ENCODE results near the gene LIN7A. TPM values are rescaled to one million over a fixed set of nuclear protein-coding genes. Genes with fewer than 3 reads are reported as not detected.

LIN7A gene
- polyA plus RNA-seq, 1 experiment = 10.4 TPM

- POLR2A ChIA-PET = no interaction called here
Measured at GRCh38 chr12:80862531-80862930, 75.2 kb downstream of the LIN7A start.

DNA sequence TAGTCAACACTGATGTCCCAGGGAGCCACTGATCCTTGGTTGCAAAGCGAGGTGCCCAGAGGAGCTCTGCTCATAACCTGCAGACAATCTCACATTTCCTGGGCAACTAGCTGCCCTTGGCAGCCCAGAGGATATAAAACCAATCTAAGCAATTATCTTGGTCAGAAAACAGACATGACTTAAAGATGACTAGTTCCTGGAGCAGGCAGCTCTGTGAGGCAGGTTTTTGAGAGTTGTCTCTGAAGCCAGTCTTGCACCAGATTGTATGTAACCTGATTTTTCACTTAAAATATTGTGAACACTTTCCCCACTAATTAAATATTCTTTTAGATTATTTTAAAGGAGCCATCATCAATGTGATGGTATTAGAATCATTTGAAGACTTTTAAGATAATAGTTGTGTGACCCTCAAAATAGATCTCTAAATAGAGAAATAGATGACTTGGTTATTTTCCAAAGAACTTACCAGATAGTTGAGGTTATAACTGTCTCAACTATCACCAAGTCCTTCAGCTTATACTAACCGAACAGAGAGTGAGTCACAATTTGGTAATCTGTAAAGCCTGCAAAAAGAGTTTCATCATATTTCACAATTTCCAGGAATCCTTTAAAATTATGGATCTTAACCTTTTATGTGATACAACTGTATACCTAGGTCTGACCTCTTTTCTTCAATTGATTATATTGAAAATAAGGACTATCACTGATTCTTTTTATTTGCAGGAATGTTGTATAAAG, 75.9 kb downstream of the LIN7A start:
- no peak overlapping the region for H3K27ac ChIP-seq (ENCODE audit: low read depth, low read length)
- no peak for TF ChIP-seq CTCF (IDR thresholded peaks at IDR 0.05; ENCODE audit: low read depth, low read length)
- H3K9me3 ChIP-seq (ENCODE audit: control insufficient read depth, insufficient read depth, low read length) = no peaks in the 10 kb centered on the region
- POLR2A ChIA-PET = no interaction called here
- CTCF ChIA-PET = interaction anchor here (1.8 kb wide), 1 partner anchor 24 kb away, joined by 4 read pairs; no protein-coding TSS in a partner anchor
- no peak overlapping the region for H3K4me3 ChIP-seq (ENCODE audit: low read depth, low read length)
- peak; percentile 8 for DNase-seq (ENCODE audit: low read depth, low spot score)
- no peaks in the 10 kb centered on the region for H3K27me3 ChIP-seq (ENCODE audit: control insufficient read depth, insufficient read depth, low read length)

More at GRCh38 chr12:80862531-80862930, 75.2 kb downstream of the LIN7A start:
- TF ChIP-seq CTCF (IDR thresholded peaks at IDR 0.05; ENCODE audit: low read depth, low read length) = no peak
- DNase-seq (ENCODE audit: low read depth, low spot score) = no peak
- Histone ChIP-seq H3K4me3 (ENCODE audit: low read depth, low read length) (no peak overlapping the region), H3K9me3 (ENCODE audit: control insufficient read depth, insufficient read depth, low read length) (no peaks in the 10 kb centered on the region), H3K27me3 (ENCODE audit: control insufficient read depth, insufficient read depth, low read length) (no peaks in the 10 kb centered on the region), H3K27ac (ENCODE audit: low read depth, low read length) (no peak overlapping the region)
- CTCF ChIA-PET = interaction anchor here (1.8 kb wide), 1 partner anchor 25 kb away, joined by 4 read pairs; no protein-coding TSS in a partner anchor

GRCh38 chr12:80860928-80861327, 76.8 kb downstream of the LIN7A start:
- no peak overlapping the region for H3K4me3 ChIP-seq (ENCODE audit: low read depth, low read length)
- no peak for TF ChIP-seq CTCF (IDR thresholded peaks at IDR 0.05; ENCODE audit: low read depth, low read length)
- CTCF ChIA-PET = no interaction called here
- H3K9me3 ChIP-seq (ENCODE audit: control insufficient read depth, insufficient read depth, low read length) = no peaks in the 10 kb centered on the region
- H3K27me3 ChIP-seq (ENCODE audit: control insufficient read depth, insufficient read depth, low read length) = no peaks in the 10 kb centered on the region
- POLR2A ChIA-PET = no interaction called here
- no peak for DNase-seq (ENCODE audit: low read depth, low spot score)
- no peak overlapping the region for H3K27ac ChIP-seq (ENCODE audit: low read depth, low read length)

GRCh38 chr12:80860206-80860605, 77.5 kb downstream of the LIN7A start:
- Histone ChIP-seq H3K27ac (ENCODE audit: low read depth, low read length) (no peak overlapping the region), H3K9me3 (ENCODE audit: control insufficient read depth, insufficient read depth, low read length) (no peaks in the 10 kb centered on the region), H3K4me3 (ENCODE audit: low read depth, low read length) (no peak overlapping the region), H3K27me3 (ENCODE audit: control insufficient read depth, insufficient read depth, low read length) (no peaks in the 10 kb centered on the region)
- CTCF ChIA-PET = interaction anchor here (1.0 kb wide), 1 partner anchor 23 kb away, joined by 3 read pairs; no protein-coding TSS in a partner anchor
- POLR2A ChIA-PET = no interaction called here
- DNase-seq (ENCODE audit: low read depth, low spot score) = no peak
- TF ChIP-seq CTCF (IDR thresholded peaks at IDR 0.05; ENCODE audit: low read depth, low read length) = no peak

DNA sequence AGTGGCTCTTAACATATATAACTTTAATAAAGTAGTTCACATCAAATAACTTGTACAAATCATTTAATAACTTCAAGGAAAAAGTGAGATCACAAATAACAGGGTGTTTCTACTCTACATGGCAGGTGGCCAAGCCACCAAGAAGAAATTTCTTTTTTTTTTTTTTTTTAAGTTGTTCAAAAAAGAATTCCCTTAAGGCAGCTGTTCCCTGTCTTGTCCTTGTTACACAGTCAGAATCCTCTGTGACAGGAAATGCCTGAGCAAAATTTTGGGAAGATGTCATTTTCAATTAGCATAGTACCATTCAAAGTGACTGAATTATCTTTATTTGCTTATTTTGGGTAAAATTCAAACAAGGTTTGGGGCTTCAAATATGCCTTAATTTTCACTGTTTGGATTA, 79.4 kb downstream of the LIN7A start:
- Histone ChIP-seq H3K27me3 (ENCODE audit: control insufficient read depth, insufficient read depth, low read length) (no peaks in the 10 kb centered on the region), H3K4me3 (ENCODE audit: low read depth, low read length) (no peak overlapping the region), H3K27ac (ENCODE audit: low read depth, low read length) (no peak overlapping the region), H3K9me3 (ENCODE audit: control insufficient read depth, insufficient read depth, low read length) (no peaks in the 10 kb centered on the region)
- no peak for TF ChIP-seq CTCF (IDR thresholded peaks at IDR 0.05; ENCODE audit: low read depth, low read length)
- DNase-seq (ENCODE audit: low read depth, low spot score) = no peak
- ChIA-PET CTCF (interaction anchor here (0.9 to 1.2 kb wide), 2 partner anchors 21 kb away, joined by 4 read pairs; no protein-coding TSS in a partner anchor), POLR2A (no interaction called here)
